ENCODE measurements around the gene CACNA1E.

CACNA1E gene

GRCh38 chr1:181482521-181483284, 614 bp upstream of the CACNA1E start:
- H3K4me3 ChIP-seq (replicated peaks in 1 of 2; ENCODE audit: low read depth in 2 of 2, low read length in 2 of 2), result no peak overlapping the region
- DNase-seq (ENCODE audit: low read depth in 2 of 2), result peak in 1 of 2 donors; percentile 7
- TF ChIP-seq, protein P1, sequence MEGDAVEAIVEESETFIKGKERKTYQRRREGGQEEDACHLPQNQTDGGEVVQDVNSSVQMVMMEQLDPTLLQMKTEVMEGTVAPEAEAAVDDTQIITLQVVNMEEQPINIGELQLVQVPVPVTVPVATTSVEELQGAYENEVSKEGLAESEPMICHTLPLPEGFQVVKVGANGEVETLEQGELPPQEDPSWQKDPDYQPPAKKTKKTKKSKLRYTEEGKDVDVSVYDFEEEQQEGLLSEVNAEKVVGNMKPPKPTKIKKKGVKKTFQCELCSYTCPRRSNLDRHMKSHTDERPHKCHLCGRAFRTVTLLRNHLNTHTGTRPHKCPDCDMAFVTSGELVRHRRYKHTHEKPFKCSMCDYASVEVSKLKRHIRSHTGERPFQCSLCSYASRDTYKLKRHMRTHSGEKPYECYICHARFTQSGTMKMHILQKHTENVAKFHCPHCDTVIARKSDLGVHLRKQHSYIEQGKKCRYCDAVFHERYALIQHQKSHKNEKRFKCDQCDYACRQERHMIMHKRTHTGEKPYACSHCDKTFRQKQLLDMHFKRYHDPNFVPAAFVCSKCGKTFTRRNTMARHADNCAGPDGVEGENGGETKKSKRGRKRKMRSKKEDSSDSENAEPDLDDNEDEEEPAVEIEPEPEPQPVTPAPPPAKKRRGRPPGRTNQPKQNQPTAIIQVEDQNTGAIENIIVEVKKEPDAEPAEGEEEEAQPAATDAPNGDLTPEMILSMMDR (IDR thresholded peaks at IDR 0.05; ENCODE audit: low read depth, low read length), result no peak

DNA sequence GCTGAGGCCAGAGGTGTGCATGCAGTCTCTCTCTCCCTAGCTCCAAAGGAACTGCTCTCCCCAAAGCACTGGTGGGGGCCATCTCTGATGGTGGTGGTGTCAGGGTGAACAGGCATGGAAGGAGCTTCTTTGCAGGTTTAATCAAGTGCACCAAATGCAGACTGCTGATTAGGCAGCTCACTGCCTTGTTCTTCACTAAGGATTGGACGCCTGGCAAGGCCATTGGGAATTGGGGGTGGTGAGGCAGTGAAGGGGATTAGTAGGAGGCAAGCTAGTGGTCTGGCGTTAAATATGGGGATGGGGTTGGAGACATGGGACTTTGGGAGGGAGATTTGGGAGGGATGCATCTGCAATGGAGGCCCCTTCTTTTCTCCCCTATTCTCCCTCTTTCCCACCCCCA, 1.5 kb downstream of the CACNA1E start:
- no peak for DNase-seq (ENCODE audit: low read depth in 2 of 2)
- TF ChIP-seq, protein P1 (IDR thresholded peaks at IDR 0.05; ENCODE audit: low read depth, low read length), result no peak
- H3K4me3 ChIP-seq (replicated peaks in 1 of 2; ENCODE audit: low read depth in 2 of 2, low read length in 2 of 2), result no peak overlapping the region

GRCh38 chr1:181485287-181486097, 2.2 kb downstream of the CACNA1E start:
- DNase-seq (ENCODE audit: low read depth in 2 of 2), result no peak
- H3K4me3 ChIP-seq (replicated peaks in 1 of 2; ENCODE audit: low read depth in 2 of 2, low read length in 2 of 2), result no peak overlapping the region
- TF ChIP-seq, protein P1 (IDR thresholded peaks at IDR 0.05; ENCODE audit: low read depth, low read length), result no peak

- H3K4me3 ChIP-seq (replicated peaks in 1 of 2; ENCODE audit: low read depth in 2 of 2, low read length in 2 of 2), result no peak overlapping the region
- TF ChIP-seq, protein P1 (IDR thresholded peaks at IDR 0.05; ENCODE audit: low read depth, low read length), result no peak
These were observed 2.7 kb downstream of the CACNA1E start for GRCh38 chr1:181486098-181486420.

DNA sequence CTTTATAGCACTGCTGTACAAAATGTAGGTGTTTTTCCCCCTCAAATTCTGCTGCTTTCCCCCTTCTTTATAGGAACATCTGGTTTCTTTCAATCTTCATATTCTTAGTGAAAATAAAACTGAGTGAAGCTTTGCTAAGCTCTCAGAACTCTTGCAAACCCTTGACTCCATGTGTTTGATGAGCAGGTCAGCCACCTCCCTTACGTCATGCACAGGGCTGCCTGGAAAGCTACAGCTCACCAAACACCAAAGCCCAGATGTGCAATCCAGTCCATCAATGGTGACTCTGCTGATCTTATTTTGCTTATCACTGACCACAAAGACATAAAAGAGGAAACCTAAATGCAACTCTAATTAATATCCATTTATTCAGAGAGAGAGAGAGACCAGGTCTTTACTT, 5.5 kb downstream of the CACNA1E start:
- no peak for DNase-seq (ENCODE audit: low read depth in 2 of 2)
- TF ChIP-seq, protein P1 (IDR thresholded peaks at IDR 0.05; ENCODE audit: low read depth, low read length), result no peak
- no peak overlapping the region for H3K4me3 ChIP-seq (replicated peaks in 1 of 2; ENCODE audit: low read depth in 2 of 2, low read length in 2 of 2)

More at GRCh38 chr1:181486098-181486420, 2.7 kb downstream of the CACNA1E start:
- no peak for DNase-seq (ENCODE audit: low read depth in 2 of 2)

DNA sequence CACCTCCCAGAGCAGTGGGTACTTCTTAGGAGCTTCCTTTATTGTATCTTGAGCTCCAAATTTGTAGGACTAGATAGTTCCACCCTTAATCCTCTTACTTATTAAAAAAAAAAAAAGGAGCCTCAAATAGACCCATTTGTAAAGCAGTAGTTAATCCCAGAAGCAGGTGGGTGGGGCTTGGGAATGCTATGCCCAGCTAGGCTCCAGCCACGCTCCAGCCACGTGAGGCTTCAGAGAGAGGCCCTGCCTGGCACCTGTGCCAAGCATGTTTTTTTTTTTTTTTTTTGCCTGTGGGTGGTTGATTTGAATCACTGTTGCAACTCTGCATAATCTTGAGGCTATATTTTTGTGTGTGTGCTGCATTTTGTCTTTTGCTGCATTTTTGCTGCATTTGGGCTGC, 7.0 kb downstream of the CACNA1E start:
- DNase-seq (ENCODE audit: low read depth in 2 of 2), result no peak
- H3K4me3 ChIP-seq (replicated peaks in 1 of 2; ENCODE audit: low read depth in 2 of 2, low read length in 2 of 2), result no peak overlapping the region
- TF ChIP-seq, protein P1 (IDR thresholded peaks at IDR 0.05; ENCODE audit: low read depth, low read length), result no peak

Measured in cardiac fibroblast (primary cell).